Measurements from ENCODE around the gene ABHD10.

The ABHD10 gene

DNA sequence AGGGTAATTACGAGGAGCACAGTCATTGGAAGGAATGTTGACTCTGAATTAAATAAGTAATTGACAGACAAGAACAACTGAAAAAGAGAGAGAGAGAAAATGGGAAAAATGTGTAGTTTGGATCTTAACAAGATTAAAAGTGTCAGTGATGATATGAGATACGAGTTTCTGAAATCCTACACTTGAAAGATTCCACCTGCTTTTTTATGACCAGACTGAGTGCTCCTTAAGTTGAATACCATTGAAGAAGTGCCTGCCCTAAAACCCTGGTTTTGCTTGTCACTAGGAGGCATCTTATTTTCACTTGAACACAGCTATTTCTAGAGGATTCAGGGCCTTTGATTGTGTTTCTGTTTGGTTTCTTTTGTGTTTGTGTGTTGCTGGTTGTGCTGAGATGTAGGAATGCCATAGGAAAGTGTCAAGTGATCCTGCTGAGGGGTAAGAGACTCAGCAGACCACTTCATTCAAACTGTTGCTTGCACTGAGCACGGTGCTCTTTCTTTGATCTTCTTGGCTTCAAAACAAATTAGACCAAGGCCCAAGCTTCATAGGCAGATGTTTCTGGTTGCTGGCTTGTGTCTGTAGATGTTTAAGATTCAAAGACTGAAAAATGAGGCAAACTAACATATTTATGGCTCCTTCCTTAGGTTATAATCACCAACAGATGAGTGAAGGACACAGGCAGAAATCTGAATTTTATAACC lies 17.2 kb upstream of the ABHD10 start:
- no peak for TF ChIP-seq EZH2phosphoT487 (IDR thresholded peaks at IDR 0.05; ENCODE audit: low read length)
- TF ChIP-seq EZH2 (optimal IDR thresholded peaks at IDR 0.05; ENCODE audit: low read depth, low read length) = no peak
- H4K20me1 ChIP-seq (ENCODE audit: insufficient read depth, low read length) = no peaks in the 10 kb centered on the region
- H3K9me3 ChIP-seq (replicated peaks; ENCODE audit: insufficient read depth, low read length) = no peaks in the 10 kb centered on the region
- no peak overlapping the region for H3K9ac ChIP-seq (ENCODE audit: low read length)
- no peaks in the 10 kb centered on the region for H3K36me3 ChIP-seq (replicated peaks; ENCODE audit: insufficient read depth, low read length)
- no peak overlapping the region for H3K27ac ChIP-seq (ENCODE audit: low read length)
- no peak overlapping the region for H3K4me2 ChIP-seq (ENCODE audit: low read depth, low read length)
- H3K4me1 ChIP-seq (ENCODE audit: low read length) = no peaks in the 10 kb centered on the region
- H3K9me2 ChIP-seq (replicated peaks; ENCODE audit: insufficient read depth, low read length) = no peaks in the 10 kb centered on the region
- H3K79me2 ChIP-seq (ENCODE audit: low read length) = no peaks in the 10 kb centered on the region
- H3K27me3 ChIP-seq (replicated peaks; ENCODE audit: insufficient read depth, low read length) = no peaks in the 10 kb centered on the region
- no peak overlapping the region for H3K4me3 ChIP-seq (ENCODE audit: low read length)
- no peaks in the 10 kb centered on the region for H3F3A ChIP-seq (ENCODE audit: insufficient read depth, low read length)
- DNase-seq = no peak
- no peak overlapping the region for H2AFZ ChIP-seq (ENCODE audit: low read length)

DNA sequence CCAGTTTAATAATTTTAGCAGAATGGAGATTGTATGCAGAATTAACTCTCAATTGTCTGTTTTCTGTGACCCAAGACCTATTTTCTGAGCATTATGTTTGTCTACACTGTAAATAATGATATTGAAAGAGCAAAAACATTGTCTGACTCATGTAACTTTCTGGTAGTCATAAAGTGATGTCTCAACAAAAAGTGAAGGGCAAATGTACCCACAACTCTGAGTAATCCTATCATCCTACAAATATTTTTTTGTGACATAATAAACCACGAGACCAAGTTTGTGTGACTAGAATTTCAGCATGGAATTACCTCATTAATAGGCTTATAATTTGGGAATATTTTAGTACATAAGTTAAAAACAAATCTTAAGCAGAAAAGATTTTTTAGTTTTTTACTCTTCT lies 15.4 kb upstream of the ABHD10 start:
- Histone ChIP-seq H3K4me2 (ENCODE audit: low read depth, low read length) (no peak overlapping the region), H3F3A (ENCODE audit: insufficient read depth, low read length) (no peaks in the 10 kb centered on the region), H4K20me1 (ENCODE audit: insufficient read depth, low read length) (no peaks in the 10 kb centered on the region), H3K4me3 (ENCODE audit: low read length) (no peak overlapping the region), H3K9me2 (replicated peaks; ENCODE audit: insufficient read depth, low read length) (no peaks in the 10 kb centered on the region), H3K4me1 (ENCODE audit: low read length) (no peaks in the 10 kb centered on the region), H3K36me3 (replicated peaks; ENCODE audit: insufficient read depth, low read length) (no peaks in the 10 kb centered on the region), H2AFZ (ENCODE audit: low read length) (no peak overlapping the region), H3K79me2 (ENCODE audit: low read length) (no peaks in the 10 kb centered on the region), H3K9me3 (replicated peaks; ENCODE audit: insufficient read depth, low read length) (no peaks in the 10 kb centered on the region), H3K9ac (ENCODE audit: low read length) (no peak overlapping the region), H3K27ac (ENCODE audit: low read length) (no peak overlapping the region), H3K27me3 (replicated peaks; ENCODE audit: insufficient read depth, low read length) (no peaks in the 10 kb centered on the region)
- no peak for DNase-seq
- TF ChIP-seq EZH2phosphoT487 (IDR thresholded peaks at IDR 0.05; ENCODE audit: low read length) (no peak), EZH2 (optimal IDR thresholded peaks at IDR 0.05; ENCODE audit: low read depth, low read length) (no peak)
- TF ChIP-seq, protein P1, sequence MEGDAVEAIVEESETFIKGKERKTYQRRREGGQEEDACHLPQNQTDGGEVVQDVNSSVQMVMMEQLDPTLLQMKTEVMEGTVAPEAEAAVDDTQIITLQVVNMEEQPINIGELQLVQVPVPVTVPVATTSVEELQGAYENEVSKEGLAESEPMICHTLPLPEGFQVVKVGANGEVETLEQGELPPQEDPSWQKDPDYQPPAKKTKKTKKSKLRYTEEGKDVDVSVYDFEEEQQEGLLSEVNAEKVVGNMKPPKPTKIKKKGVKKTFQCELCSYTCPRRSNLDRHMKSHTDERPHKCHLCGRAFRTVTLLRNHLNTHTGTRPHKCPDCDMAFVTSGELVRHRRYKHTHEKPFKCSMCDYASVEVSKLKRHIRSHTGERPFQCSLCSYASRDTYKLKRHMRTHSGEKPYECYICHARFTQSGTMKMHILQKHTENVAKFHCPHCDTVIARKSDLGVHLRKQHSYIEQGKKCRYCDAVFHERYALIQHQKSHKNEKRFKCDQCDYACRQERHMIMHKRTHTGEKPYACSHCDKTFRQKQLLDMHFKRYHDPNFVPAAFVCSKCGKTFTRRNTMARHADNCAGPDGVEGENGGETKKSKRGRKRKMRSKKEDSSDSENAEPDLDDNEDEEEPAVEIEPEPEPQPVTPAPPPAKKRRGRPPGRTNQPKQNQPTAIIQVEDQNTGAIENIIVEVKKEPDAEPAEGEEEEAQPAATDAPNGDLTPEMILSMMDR (IDR thresholded peaks at IDR 0.05; ENCODE audit: low read length) = no peak

DNA sequence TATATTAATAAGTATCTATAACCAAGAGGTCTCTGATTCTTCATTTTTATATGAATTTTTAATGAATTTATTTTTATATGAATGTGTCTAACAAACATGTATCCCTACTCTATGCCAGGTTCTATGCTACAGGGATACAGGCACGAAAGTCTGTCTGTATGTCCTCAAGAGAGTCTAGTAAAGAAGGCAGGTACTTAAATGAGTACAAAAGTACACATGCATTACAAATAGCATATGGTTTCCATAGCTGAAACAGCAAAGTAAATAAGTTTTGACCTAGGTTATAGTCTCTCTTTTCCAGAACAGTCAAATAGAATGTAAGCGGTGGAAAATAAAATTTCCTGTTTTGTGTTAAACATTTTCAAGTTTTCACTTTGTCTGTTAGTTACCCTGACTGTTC lies 13.3 kb upstream of the ABHD10 start:
- no peak for DNase-seq
- H3K9me2 ChIP-seq (replicated peaks; ENCODE audit: insufficient read depth, low read length) = no peaks in the 10 kb centered on the region
- H3K36me3 ChIP-seq (replicated peaks; ENCODE audit: insufficient read depth, low read length) = no peaks in the 10 kb centered on the region
- TF ChIP-seq EZH2 (optimal IDR thresholded peaks at IDR 0.05; ENCODE audit: low read depth, low read length) = no peak
- no peak for TF ChIP-seq EZH2phosphoT487 (IDR thresholded peaks at IDR 0.05; ENCODE audit: low read length)
- TF ChIP-seq, protein P1 (IDR thresholded peaks at IDR 0.05; ENCODE audit: low read length) = no peak
- no peaks in the 10 kb centered on the region for H3K4me1 ChIP-seq (ENCODE audit: low read length)
- H3K27ac ChIP-seq (ENCODE audit: low read length) = no peak overlapping the region
- no peak overlapping the region for H3K4me3 ChIP-seq (ENCODE audit: low read length)
- no peaks in the 10 kb centered on the region for H3K27me3 ChIP-seq (replicated peaks; ENCODE audit: insufficient read depth, low read length)
- no peak overlapping the region for H2AFZ ChIP-seq (ENCODE audit: low read length)
- H3K9me3 ChIP-seq (replicated peaks; ENCODE audit: insufficient read depth, low read length) = no peaks in the 10 kb centered on the region
- no peaks in the 10 kb centered on the region for H3F3A ChIP-seq (ENCODE audit: insufficient read depth, low read length)
- no peak overlapping the region for H3K4me2 ChIP-seq (ENCODE audit: low read depth, low read length)
- no peak overlapping the region for H3K9ac ChIP-seq (ENCODE audit: low read length)
- no peaks in the 10 kb centered on the region for H3K79me2 ChIP-seq (ENCODE audit: low read length)
- H4K20me1 ChIP-seq (ENCODE audit: insufficient read depth, low read length) = no peaks in the 10 kb centered on the region

DNA sequence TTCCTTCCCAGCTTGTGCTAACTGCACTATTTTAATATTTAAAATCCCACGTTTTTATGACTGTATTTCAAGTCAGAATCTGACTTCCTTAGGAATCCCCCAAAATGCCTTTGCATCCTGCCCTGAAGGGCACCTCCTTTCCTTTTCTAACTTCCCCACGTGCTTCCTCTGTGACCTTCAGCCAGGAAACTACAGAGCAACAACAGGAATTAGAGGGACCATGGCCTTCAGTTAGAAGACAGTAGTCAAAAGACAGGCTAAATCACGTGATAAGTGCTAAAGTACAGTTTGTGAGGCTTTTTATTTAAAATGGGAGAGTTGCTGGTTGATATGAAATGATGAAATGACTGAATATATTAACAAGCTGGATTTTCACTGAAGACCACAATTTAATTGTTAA lies 11.8 kb upstream of the ABHD10 start:
- Histone ChIP-seq H3K9me3 (replicated peaks; ENCODE audit: insufficient read depth, low read length) (no peaks in the 10 kb centered on the region), H3K4me3 (ENCODE audit: low read length) (no peak overlapping the region), H3K79me2 (ENCODE audit: low read length) (no peaks in the 10 kb centered on the region), H3K27me3 (replicated peaks; ENCODE audit: insufficient read depth, low read length) (no peaks in the 10 kb centered on the region), H3K36me3 (replicated peaks; ENCODE audit: insufficient read depth, low read length) (no peaks in the 10 kb centered on the region), H3K4me1 (ENCODE audit: low read length) (no peaks in the 10 kb centered on the region), H2AFZ (ENCODE audit: low read length) (no peak overlapping the region), H3K9ac (ENCODE audit: low read length) (no peak overlapping the region), H3F3A (ENCODE audit: insufficient read depth, low read length) (no peaks in the 10 kb centered on the region), H3K27ac (ENCODE audit: low read length) (no peak overlapping the region), H3K9me2 (replicated peaks; ENCODE audit: insufficient read depth, low read length) (no peaks in the 10 kb centered on the region), H4K20me1 (ENCODE audit: insufficient read depth, low read length) (no peaks in the 10 kb centered on the region), H3K4me2 (ENCODE audit: low read depth, low read length) (no peak overlapping the region)
- TF ChIP-seq, protein P1 (IDR thresholded peaks at IDR 0.05; ENCODE audit: low read length) = no peak
- TF ChIP-seq EZH2 (optimal IDR thresholded peaks at IDR 0.05; ENCODE audit: low read depth, low read length) (no peak), EZH2phosphoT487 (IDR thresholded peaks at IDR 0.05; ENCODE audit: low read length) (no peak)
- no peak for DNase-seq
